WTC11 (cell line): ENCODE data around the gene CFAP157.

ENCODE experiments used
- ATF2 ChIP-seq: sonication (generic); formaldehyde crosslinking; IDR thresholded peaks from 2 replicates; pipeline ENCODE4 v1.8.1; 2022; ENCODE audit warnings: low read depth, missing genetic modification reagents, borderline replicate concordance
- CTCF ChIP-seq: fragments of 200-600 bp; IDR thresholded peaks from 2 replicates; pipeline ENCODE4 v1.8.0; 2022; ENCODE audit warnings: antibody characterized with exemption
- FOXK1 ChIP-seq: sonication (generic); formaldehyde crosslinking; IDR thresholded peaks from 2 replicates; pipeline ENCODE4 v1.8.0; 2022; ENCODE audit warnings: mild to moderate bottlenecking, moderate library complexity, missing genetic modification reagents
- ZNF232 ChIP-seq: sonication (generic); formaldehyde crosslinking; IDR thresholded peaks from 2 replicates; pipeline ENCODE4 v1.8.0; 2022; ENCODE audit warnings: mild to moderate bottlenecking, missing genetic modification reagents
- ZNF416 ChIP-seq: fragments of 250-450 bp; sonication (Bioruptor Pico); IDR thresholded peaks from 2 replicates; pipeline ENCODE4 v1.9.0; 2021; ENCODE audit warnings: mild to moderate bottlenecking, inconsistent platforms

- TF ChIP-seq ZNF232 (CRISPR knock-in tag) = no peak
- TF ChIP-seq CTCF = no peak
- no peak for TF ChIP-seq FOXK1 (CRISPR knock-in tag)
- no peak for TF ChIP-seq ZNF416 (CRISPR knock-in tag)
- TF ChIP-seq ATF2 (CRISPR knock-in tag) = no peak
Measured at GRCh38 chr9:127761061-127761460, 54.3 kb downstream of the CFAP157 start.
